Vagina (tissue), 2 donors: Measurements from ENCODE around the gene S100A12.

Source experiments
- POLR2AphosphoS5 ChIP-seq, 2 donors: sonication (generic); formaldehyde crosslinking; IDR thresholded peaks; one replicate each; pipeline ENCODE4 v1.9.0; 2017; ENCODE audit warnings: antibody characterized with exemption in 2 of 2, mild to moderate bottlenecking in 2 of 2, low read depth in 1 of 2; ENCODE audit not compliant: insufficient read depth in 1 of 2
- TF ChIP-seq, protein P1 (sequence below), 3 experiments: fragments of 450-650 bp in 2 of 3; fragments of 200-600 bp in 1 of 3; sonication (generic) in 1 of 3; IDR thresholded peaks; one replicate each; pipeline ENCODE4 v1.5.1; 2017 to 2019; ENCODE audit warnings: antibody characterized with exemption in 3 of 3, mild to moderate bottlenecking in 2 of 3, moderate library complexity in 2 of 3

DNA sequence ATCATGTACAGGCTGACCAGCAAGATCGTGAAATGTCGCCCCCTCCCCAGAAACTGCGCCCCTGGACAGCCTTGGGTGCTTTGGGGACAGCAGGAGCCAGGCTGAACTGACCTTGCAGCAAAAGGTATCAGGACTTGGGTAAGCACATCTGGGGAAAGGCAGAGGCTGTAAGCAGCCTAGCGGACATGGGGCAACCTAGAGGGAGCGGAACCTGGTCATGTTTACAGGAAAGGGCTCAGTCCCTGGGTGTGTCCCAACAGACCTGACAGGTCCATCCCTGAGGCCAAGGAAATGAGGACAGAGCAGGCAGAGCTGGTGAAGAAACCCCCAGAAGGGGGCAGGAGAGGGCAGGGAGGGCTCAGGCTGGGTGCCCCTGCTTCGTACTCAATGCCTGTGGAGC lies 18.5 kb upstream of the S100A12 start:
- TF ChIP-seq, protein P1, sequence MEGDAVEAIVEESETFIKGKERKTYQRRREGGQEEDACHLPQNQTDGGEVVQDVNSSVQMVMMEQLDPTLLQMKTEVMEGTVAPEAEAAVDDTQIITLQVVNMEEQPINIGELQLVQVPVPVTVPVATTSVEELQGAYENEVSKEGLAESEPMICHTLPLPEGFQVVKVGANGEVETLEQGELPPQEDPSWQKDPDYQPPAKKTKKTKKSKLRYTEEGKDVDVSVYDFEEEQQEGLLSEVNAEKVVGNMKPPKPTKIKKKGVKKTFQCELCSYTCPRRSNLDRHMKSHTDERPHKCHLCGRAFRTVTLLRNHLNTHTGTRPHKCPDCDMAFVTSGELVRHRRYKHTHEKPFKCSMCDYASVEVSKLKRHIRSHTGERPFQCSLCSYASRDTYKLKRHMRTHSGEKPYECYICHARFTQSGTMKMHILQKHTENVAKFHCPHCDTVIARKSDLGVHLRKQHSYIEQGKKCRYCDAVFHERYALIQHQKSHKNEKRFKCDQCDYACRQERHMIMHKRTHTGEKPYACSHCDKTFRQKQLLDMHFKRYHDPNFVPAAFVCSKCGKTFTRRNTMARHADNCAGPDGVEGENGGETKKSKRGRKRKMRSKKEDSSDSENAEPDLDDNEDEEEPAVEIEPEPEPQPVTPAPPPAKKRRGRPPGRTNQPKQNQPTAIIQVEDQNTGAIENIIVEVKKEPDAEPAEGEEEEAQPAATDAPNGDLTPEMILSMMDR (IDR thresholded peaks at IDR 0.05): no peak
- no peak for TF ChIP-seq POLR2AphosphoS5 (IDR thresholded peaks at IDR 0.05; ENCODE audit: insufficient read depth in 1 of 2, low read depth in 1 of 2)
